GM18498 (cell line): ENCODE data around the gene KCNIP1.

Experiments
- ATAC-seq: cut with Tn5 transposase; IDR thresholded peaks from one replicate; pipeline ENCODE4 v1.9.1; 2021; ENCODE audit warnings: mild to moderate bottlenecking, moderate library complexity; ENCODE audit not compliant: unreplicated experiment

KCNIP1 gene

GRCh38 chr5:170694911-170695310 is 191.1 kb downstream of the KCNIP1 start:
- no peak for ATAC-seq

- no peak for ATAC-seq
These were observed 193.2 kb downstream of the KCNIP1 start for GRCh38 chr5:170697031-170697430.

GRCh38 chr5:170700503-170700902 is 196.7 kb downstream of the KCNIP1 start:
- no peak for ATAC-seq

GRCh38 chr5:170701334-170701733 is 197.5 kb downstream of the KCNIP1 start:
- ATAC-seq, result no peak

- ATAC-seq, result no peak
These were observed 200.8 kb downstream of the KCNIP1 start for GRCh38 chr5:170704417-170705192.

- no peak for ATAC-seq
These were observed 205.8 kb downstream of the KCNIP1 start for GRCh38 chr5:170709640-170710039.

- no peak for ATAC-seq
These were observed 207.5 kb downstream of the KCNIP1 start for GRCh38 chr5:170711300-170711699.

- ATAC-seq, result no peak
These were observed 211.3 kb downstream of the KCNIP1 start for GRCh38 chr5:170715141-170715540.

- no peak for ATAC-seq
These were observed 212.6 kb downstream of the KCNIP1 start for GRCh38 chr5:170716396-170716795.

GRCh38 chr5:170719551-170719950 is 215.7 kb downstream of the KCNIP1 start:
- no peak for ATAC-seq

GRCh38 chr5:170720179-170720578 is 216.4 kb downstream of the KCNIP1 start:
- no peak for ATAC-seq

GRCh38 chr5:170720984-170721383 is 217.2 kb downstream of the KCNIP1 start:
- ATAC-seq, result no peak

- no peak for ATAC-seq
These were observed 217.9 kb downstream of the KCNIP1 start for GRCh38 chr5:170721681-170722080.

- no peak for ATAC-seq
These were observed 218.5 kb downstream of the KCNIP1 start for GRCh38 chr5:170722316-170722715.

GRCh38 chr5:170731052-170731451 is 227.2 kb downstream of the KCNIP1 start:
- ATAC-seq, result no peak

- ATAC-seq, result no peak
These were observed 228.9 kb downstream of the KCNIP1 start for GRCh38 chr5:170732685-170733084.

GRCh38 chr5:170736966-170737365 is 233.1 kb downstream of the KCNIP1 start:
- no peak for ATAC-seq

GRCh38 chr5:170737591-170737990 is 233.8 kb downstream of the KCNIP1 start:
- ATAC-seq, result no peak

GRCh38 chr5:170738840-170739239 is 235.0 kb downstream of the KCNIP1 start:
- ATAC-seq, result no peak

- ATAC-seq, result no peak
These were observed 235.6 kb downstream of the KCNIP1 start for GRCh38 chr5:170739446-170739845.

GRCh38 chr5:170740551-170741205 is 236.9 kb downstream of the KCNIP1 start:
- no peak for ATAC-seq

- ATAC-seq, result no peak
These were observed 238.0 kb downstream of the KCNIP1 start for GRCh38 chr5:170741801-170742200.

- no peak for ATAC-seq
These were observed 240.0 kb downstream of the KCNIP1 start for GRCh38 chr5:170743876-170744212.
